ENCODE data around the gene ACOT9. TPM values are rescaled to one million over a fixed set of nuclear protein-coding genes. Genes with fewer than 3 reads are reported as not detected.
"Not testable (repeated sequence)": the region's sequence is repeated elsewhere in the genome, so short reads cannot be mapped to it uniquely, and the experiment has no call there.

Gene ACOT9
- total RNA-seq, 4 donors from 2014 or later: 46.3 to 63.8 (median 52.3) TPM

DNA sequence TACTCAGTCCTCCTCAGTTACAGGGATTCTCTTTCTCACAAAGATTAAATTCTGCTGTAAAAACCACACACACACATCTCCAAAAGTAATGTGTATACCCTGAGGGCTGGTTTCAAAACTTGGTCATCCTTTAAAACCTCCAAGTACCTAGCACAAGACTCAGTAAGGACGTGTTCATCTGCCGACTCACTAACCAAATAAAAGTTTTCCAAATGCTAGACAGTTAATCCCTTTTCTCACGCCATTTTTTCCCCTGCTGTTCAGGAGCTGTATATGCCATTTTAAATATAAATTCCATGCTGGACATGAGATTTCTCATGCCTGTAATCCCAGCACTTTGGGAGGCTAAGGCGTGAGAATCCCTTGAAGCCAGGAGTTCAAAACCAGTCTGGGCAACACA lies 35.9 kb upstream of the ACOT9 start:
- H3K4me1 ChIP-seq: peaks cover 0 to 13% (median 0%) of the 10 kb centered on the region in 4 donors
- intact Hi-C loops (cut with DNase I): no loop called here
- no peaks in the 10 kb centered on the region for H3K9me3 ChIP-seq
- WGBS: 84% methylated on average over 4 of the region's 4 CpGs
- H3K27ac ChIP-seq (replicated peaks in 1 of 4): no peak overlapping the region
- H3K27me3 ChIP-seq: no peaks in the 10 kb centered on the region
- DNase-seq (ENCODE audit: extremely low spot score): no peak
- no peak overlapping the region for H3K4me3 ChIP-seq
- no peaks in the 10 kb centered on the region for H3K36me3 ChIP-seq
- TF ChIP-seq CTCF (IDR thresholded peaks at IDR 0.05) (no peak), POLR2AphosphoS5 (IDR thresholded peaks at IDR 0.05) (no peak), POLR2A (IDR thresholded peaks at IDR 0.05; ENCODE audit: low read depth) (no peak), EP300 (IDR thresholded peaks at IDR 0.05) (no peak)

DNA sequence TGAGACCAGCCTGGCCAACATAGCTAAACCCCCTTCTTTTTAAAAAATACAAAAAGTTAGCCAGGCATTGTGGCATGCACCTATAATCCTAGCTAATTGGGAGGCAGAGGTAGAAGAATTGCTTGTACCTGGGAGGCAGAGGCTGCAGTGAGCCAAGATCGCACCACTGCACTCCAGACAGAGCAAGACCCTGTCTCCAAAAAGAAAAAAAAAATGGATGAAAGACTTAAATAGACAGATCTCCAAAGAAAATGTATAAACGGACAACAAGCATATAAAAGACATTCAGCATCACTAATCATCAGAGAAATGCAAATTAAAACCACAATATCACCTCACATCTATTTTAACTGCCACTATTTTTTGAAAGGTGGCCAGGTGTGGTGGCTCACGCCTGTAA lies 33.3 kb upstream of the ACOT9 start:
- Histone ChIP-seq H3K27me3 (no peaks in the 10 kb centered on the region), H3K4me1 (no peaks in the 10 kb centered on the region), H3K4me3 (no peak overlapping the region), H3K36me3 (no peaks in the 10 kb centered on the region), H3K9me3 (no peaks in the 10 kb centered on the region), H3K27ac (replicated peaks in 1 of 4) (no peak overlapping the region)
- WGBS: 74% methylated on average over 3 of the region's 3 CpGs
- TF ChIP-seq POLR2AphosphoS5 (IDR thresholded peaks at IDR 0.05) (no peak), EP300 (IDR thresholded peaks at IDR 0.05) (no peak), CTCF (IDR thresholded peaks at IDR 0.05) (no peak), POLR2A (IDR thresholded peaks at IDR 0.05; ENCODE audit: low read depth) (no peak)
- intact Hi-C loops (cut with DNase I): no loop called here
- no peak for DNase-seq (ENCODE audit: extremely low spot score)

- H3K27me3 ChIP-seq: no peaks in the 10 kb centered on the region
- no peaks in the 10 kb centered on the region for H3K4me1 ChIP-seq
- H3K36me3 ChIP-seq: no peaks in the 10 kb centered on the region
- intact Hi-C loops (cut with DNase I): no loop called here
- H3K27ac ChIP-seq (replicated peaks in 1 of 4): no peak overlapping the region
- no peak overlapping the region for H3K4me3 ChIP-seq
- no peaks in the 10 kb centered on the region for H3K9me3 ChIP-seq
- no peak for DNase-seq (ENCODE audit: extremely low spot score)
- no peak for TF ChIP-seq CTCF (IDR thresholded peaks at IDR 0.05)
- no peak for TF ChIP-seq POLR2A (IDR thresholded peaks at IDR 0.05; ENCODE audit: low read depth)
- TF ChIP-seq POLR2AphosphoS5 (IDR thresholded peaks at IDR 0.05): no peak
- TF ChIP-seq EP300 (IDR thresholded peaks at IDR 0.05): no peak
- 71% methylated on average over 3 of the region's 3 CpGs for WGBS
Observed at GRCh38 chrX:23773601-23774175, 30.6 kb upstream of the ACOT9 start.

- not testable (repeated sequence) for H3K27me3 ChIP-seq
Observed at GRCh38 chrX:23771086-23771485, 28.0 kb upstream of the ACOT9 start.

GRCh38 chrX:23770142-23770541 lies 27.1 kb upstream of the ACOT9 start:
- H3K4me3 ChIP-seq: no peak overlapping the region
- H3K4me1 ChIP-seq: no peaks in the 10 kb centered on the region
- no peak overlapping the region for H3K27ac ChIP-seq (replicated peaks in 1 of 4)
- no peaks in the 10 kb centered on the region for H3K9me3 ChIP-seq
- 87% methylated on average over 2 of the region's 2 CpGs for WGBS
- H3K27me3 ChIP-seq: no peaks in the 10 kb centered on the region
- DNase-seq (ENCODE audit: extremely low spot score): no peak
- intact Hi-C loops (cut with DNase I): no loop called here
- TF ChIP-seq POLR2AphosphoS5 (IDR thresholded peaks at IDR 0.05) (no peak), CTCF (IDR thresholded peaks at IDR 0.05) (no peak), EP300 (IDR thresholded peaks at IDR 0.05) (no peak), POLR2A (IDR thresholded peaks at IDR 0.05; ENCODE audit: low read depth) (no peak)
- H3K36me3 ChIP-seq: no peaks in the 10 kb centered on the region

More at GRCh38 chrX:23771086-23771485, 28.0 kb upstream of the ACOT9 start:
- WGBS: 90% methylated on average over 5 of the region's 7 CpGs
- intact Hi-C loops (cut with DNase I); H3K27ac ChIP-seq (replicated peaks in 1 of 4); H3K4me1 ChIP-seq; H3K4me3 ChIP-seq; H3K9me3 ChIP-seq; DNase-seq (ENCODE audit: extremely low spot score); H3K36me3 ChIP-seq: not testable (repeated sequence)

Data from esophagus muscularis mucosa (tissue), 4 donors.